Measurements from ENCODE around the gene TMEM208. TPM values are rescaled to one million over a fixed set of nuclear protein-coding genes. Genes with fewer than 3 reads are reported as not detected.
A peak's percentile ranks its signal among the peaks of the same experiment; 100 is the strongest.

Gene TMEM208
- total and polyA plus RNA-seq, 2 of the 13 experiments (the other 11 are each of a cell fraction or from before 2014, with no cell fraction given): 58.8 to 72.9 TPM

- Histone ChIP-seq H3K27me3 (ENCODE audit: control insufficient read depth in 1 of 2, insufficient read depth in 2 of 2, low read length in 2 of 2) (peaks cover 0 to 2% of the 10 kb centered on the region in 2 experiments; a peak in 1 of 5 replicates), H3K79me2 (ENCODE audit: insufficient read depth, low read length) (no peaks in the 10 kb centered on the region), H3K4me1 (ENCODE audit: insufficient read depth, low read length) (peaks cover 19% of the 10 kb centered on the region), H4K20me1 (ENCODE audit: insufficient read depth, low read length) (no peaks in the 10 kb centered on the region), H3K27ac (ENCODE audit: extremely low read length, insufficient read depth, low read length) (no peak overlapping the region), H3K9ac (ENCODE audit: insufficient read depth, low read depth, low read length) (no peak overlapping the region), H3K4me3 (replicated peaks in 1 of 3; ENCODE audit: insufficient read depth in 1 of 3, low read depth in 2 of 3, low read length in 3 of 3) (no peak overlapping the region), H3K36me3 (replicated peaks in 1 of 2; ENCODE audit: control insufficient read depth in 1 of 2, insufficient read depth in 2 of 2, low read length in 2 of 2) (no peaks in the 10 kb centered on the region), H3K9me3 (ENCODE audit: low read length) (no peaks in the 10 kb centered on the region), H2AFZ (ENCODE audit: low read length) (no peak overlapping the region), H3K4me2 (ENCODE audit: low read depth, low read length) (no peak overlapping the region)
- ChIA-PET POLR2A (interaction anchor here (1.2 kb wide), 1 partner anchor 10 kb away, joined by 4 read pairs; the partner anchor contains the start of gene TMEM208), CTCF (ENCODE audit: low intra/inter-chr PET ratio, low total read pairs) (no interaction called here)
- in situ Hi-C loops (cut with HindIII; ENCODE audit: extremely low pct_ligation_motif_present, low pct_unique_long_range_greater_than_20kb): no loop called here
- intact Hi-C loops (cut with micrococcal nuclease; ENCODE audit: unreplicated experiment): no loop called here
- TF ChIP-seq ZFP62 (CRISPR knock-in tag; IDR thresholded peaks at IDR 0.05) (no peak), TSC22D2 (CRISPR knock-in tag; IDR thresholded peaks at IDR 0.05; ENCODE audit: borderline replicate concordance) (no peak), ZNF230 (CRISPR knock-in tag; IDR thresholded peaks at IDR 0.05) (no peak), JUN (CRISPR knock-in tag; IDR thresholded peaks at IDR 0.05) (no peak), TBX3 (IDR thresholded peaks at IDR 0.05; ENCODE audit: borderline replicate concordance) (no peak), POLR2A (IDR thresholded peaks at IDR 0.05; ENCODE audit: insufficient read depth in 1 of 2, low read depth in 2 of 2, low read length in 2 of 2) (no peak)
- no peak for DNase-seq (ENCODE audit: low spot score)
- no TSS peak for BruUV-seq (replicated peaks)
- WGBS (ENCODE audit: low lambda C conversion rate): 59% methylated on average over 18 of the region's 18 CpGs
- ATAC-seq: no peak
- FAIRE-seq: no peak
Measured at GRCh38 chr16:67216612-67217490, 10.1 kb upstream of the TMEM208 start.

GRCh38 chr16:67223992-67224391 is 2.9 kb upstream of the TMEM208 start:
- POLR2A ChIA-PET: no interaction called here
- Histone ChIP-seq H3K4me3 (replicated peaks in 1 of 3; ENCODE audit: insufficient read depth in 1 of 3, low read depth in 2 of 3, low read length in 3 of 3) (no peak overlapping the region), H3K79me2 (ENCODE audit: insufficient read depth, low read length) (peaks cover 17% of the 10 kb centered on the region), H4K20me1 (ENCODE audit: insufficient read depth, low read length) (no peaks in the 10 kb centered on the region; the same call in 1 of the 2 replicates), H2AFZ (ENCODE audit: low read length) (no peak overlapping the region), H3K4me1 (ENCODE audit: insufficient read depth, low read length) (peaks cover 34% of the 10 kb centered on the region), H3K9ac (ENCODE audit: insufficient read depth, low read depth, low read length) (no peak overlapping the region), H3K27ac (ENCODE audit: extremely low read length, insufficient read depth, low read length) (no peak overlapping the region), H3K36me3 (replicated peaks in 1 of 2; ENCODE audit: control insufficient read depth in 1 of 2, insufficient read depth in 2 of 2, low read length in 2 of 2) (peaks cover 6 to 10% of the 10 kb centered on the region in 2 experiments; a peak in 4 of 5 replicates), H3K9me3 (ENCODE audit: low read length) (no peaks in the 10 kb centered on the region), H3K4me2 (ENCODE audit: low read depth, low read length) (peak overlapping the region; percentile 30; the same call in 1 of the 2 replicates), H3K27me3 (ENCODE audit: control insufficient read depth in 1 of 2, insufficient read depth in 2 of 2, low read length in 2 of 2) (peaks cover 0 to 4% of the 10 kb centered on the region in 2 experiments; a peak in 1 of 5 replicates)
- no peak for ATAC-seq
- TF ChIP-seq ZFP36L1 (CRISPR knock-in tag; IDR thresholded peaks at IDR 0.05) (no peak), ETV5 (CRISPR knock-in tag; IDR thresholded peaks at IDR 0.05; ENCODE audit: borderline replicate concordance) (peak; percentile 35; the same call in 1 of the 2 replicates), ELF3 (CRISPR knock-in tag; IDR thresholded peaks at IDR 0.05) (0 out of 2 replicates have a peak, but pooled peaks have one; percentile 21), CENPX (CRISPR knock-in tag; IDR thresholded peaks at IDR 0.05) (no peak), RBFOX2 (IDR thresholded peaks at IDR 0.05; ENCODE audit: low read depth, low read length) (no peak), KLF6 (CRISPR knock-in tag; IDR thresholded peaks at IDR 0.05) (no peak), POGK (CRISPR knock-in tag; conservative IDR thresholded peaks at IDR 0.05) (no peak)
- CTCF ChIA-PET (ENCODE audit: low intra/inter-chr PET ratio, low total read pairs): no interaction called here
- BruUV-seq (replicated peaks): no TSS peak
- 23% methylated on average over 3 of the region's 3 CpGs for WGBS (ENCODE audit: low lambda C conversion rate)
- FAIRE-seq: no peak
- in situ Hi-C loops (cut with HindIII; ENCODE audit: extremely low pct_ligation_motif_present, low pct_unique_long_range_greater_than_20kb) (no loop called here), intact Hi-C loops (cut with micrococcal nuclease; ENCODE audit: unreplicated experiment) (no loop called here)
- DNase-seq (ENCODE audit: low spot score): no peak

All from HepG2 (cell line).